GM18858 (cell line): Measurements from ENCODE around the gene DEDD2.

Experiments used
- ATAC-seq: cut with Tn5 transposase; IDR thresholded peaks from one replicate; pipeline ENCODE4 v1.9.1; 2021; ENCODE audit not compliant: unreplicated experiment

DEDD2 gene

GRCh38 chr19:42200116-42200715, 17.3 kb downstream of the DEDD2 start:
- ATAC-seq, result no peak

- no peak for ATAC-seq
Measured at GRCh38 chr19:42199440-42200115, 17.9 kb downstream of the DEDD2 start.

GRCh38 chr19:42198676-42199439, 18.6 kb downstream of the DEDD2 start:
- peak; percentile 38 for ATAC-seq

GRCh38 chr19:42197375-42197817, 20.1 kb downstream of the DEDD2 start:
- no peak for ATAC-seq

GRCh38 chr19:42196011-42197001, 21.2 kb downstream of the DEDD2 start:
- no peak for ATAC-seq

- ATAC-seq, result no peak
Measured at GRCh38 chr19:42193706-42194105, 23.8 kb downstream of the DEDD2 start.

- no peak for ATAC-seq
Measured at GRCh38 chr19:42193294-42193693, 24.2 kb downstream of the DEDD2 start.

- no peak for ATAC-seq
Measured at GRCh38 chr19:42191855-42192254, 25.6 kb downstream of the DEDD2 start.

- no peak for ATAC-seq
Measured at GRCh38 chr19:42191330-42191729, 26.1 kb downstream of the DEDD2 start.

- ATAC-seq, result no peak
Measured at GRCh38 chr19:42189133-42189532, 28.3 kb downstream of the DEDD2 start.

- ATAC-seq, result no peak
Measured at GRCh38 chr19:42188665-42189064, 28.8 kb downstream of the DEDD2 start.

- no peak for ATAC-seq
Measured at GRCh38 chr19:42185277-42185676, 32.2 kb downstream of the DEDD2 start.

- no peak for ATAC-seq
Measured at GRCh38 chr19:42184401-42184861, 33.0 kb downstream of the DEDD2 start.

GRCh38 chr19:42178791-42179674, 38.4 kb downstream of the DEDD2 start:
- ATAC-seq, result no peak

GRCh38 chr19:42177686-42178019, 39.8 kb downstream of the DEDD2 start:
- ATAC-seq, result no peak

GRCh38 chr19:42176990-42177685, 40.3 kb downstream of the DEDD2 start:
- ATAC-seq, result no peak

- ATAC-seq, result no peak
Measured at GRCh38 chr19:42176649-42176989, 40.9 kb downstream of the DEDD2 start.

- ATAC-seq, result no peak
Measured at GRCh38 chr19:42175952-42176648, 41.4 kb downstream of the DEDD2 start.
